ENCODE results near the gene NSL1.

DNA sequence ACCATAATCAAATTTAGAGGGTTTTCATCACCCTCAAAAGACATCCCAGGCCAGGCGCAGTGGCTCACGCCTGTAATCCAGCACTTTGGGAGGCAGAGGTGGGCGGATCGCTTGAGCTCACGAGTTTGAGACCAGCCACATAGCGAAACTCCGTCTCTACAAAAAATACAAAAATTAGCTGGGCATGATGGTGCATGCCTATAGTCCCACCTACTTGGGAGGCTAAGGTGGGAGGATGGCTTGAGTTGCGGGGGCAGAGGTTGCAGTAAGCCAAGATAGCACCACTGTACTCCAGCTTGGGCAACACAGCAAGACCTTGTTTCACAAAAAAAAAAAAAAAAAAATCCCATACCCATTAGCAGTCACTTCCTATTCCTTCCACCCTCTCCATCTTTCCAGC, 58.5 kb downstream of the NSL1 start:
- TF ChIP-seq, protein P1, sequence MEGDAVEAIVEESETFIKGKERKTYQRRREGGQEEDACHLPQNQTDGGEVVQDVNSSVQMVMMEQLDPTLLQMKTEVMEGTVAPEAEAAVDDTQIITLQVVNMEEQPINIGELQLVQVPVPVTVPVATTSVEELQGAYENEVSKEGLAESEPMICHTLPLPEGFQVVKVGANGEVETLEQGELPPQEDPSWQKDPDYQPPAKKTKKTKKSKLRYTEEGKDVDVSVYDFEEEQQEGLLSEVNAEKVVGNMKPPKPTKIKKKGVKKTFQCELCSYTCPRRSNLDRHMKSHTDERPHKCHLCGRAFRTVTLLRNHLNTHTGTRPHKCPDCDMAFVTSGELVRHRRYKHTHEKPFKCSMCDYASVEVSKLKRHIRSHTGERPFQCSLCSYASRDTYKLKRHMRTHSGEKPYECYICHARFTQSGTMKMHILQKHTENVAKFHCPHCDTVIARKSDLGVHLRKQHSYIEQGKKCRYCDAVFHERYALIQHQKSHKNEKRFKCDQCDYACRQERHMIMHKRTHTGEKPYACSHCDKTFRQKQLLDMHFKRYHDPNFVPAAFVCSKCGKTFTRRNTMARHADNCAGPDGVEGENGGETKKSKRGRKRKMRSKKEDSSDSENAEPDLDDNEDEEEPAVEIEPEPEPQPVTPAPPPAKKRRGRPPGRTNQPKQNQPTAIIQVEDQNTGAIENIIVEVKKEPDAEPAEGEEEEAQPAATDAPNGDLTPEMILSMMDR (IDR thresholded peaks at IDR 0.05), result no peak
- TF ChIP-seq POLR2A (IDR thresholded peaks at IDR 0.05), result no peak

Measured in stomach (tissue), 4 donors.